ENCODE measurements around the gene KLHL33.

- TF ChIP-seq CTCF (IDR thresholded peaks at IDR 0.05), result no peak
- no peak for TF ChIP-seq POLR2A (IDR thresholded peaks at IDR 0.05)
Measured at GRCh38 chr14:20440882-20441281, 4.9 kb upstream of the KLHL33 start.
